ENCODE measurements around the gene CCL4L2.
"Not testable (repeated sequence)": the region's sequence is repeated elsewhere in the genome, so short reads cannot be mapped to it uniquely, and the experiment has no call there.

CCL4L2 gene

GRCh38 chr17:36204724-36205500 is 6.0 kb upstream of the CCL4L2 start:
- in situ Hi-C loops (cut with HindIII; ENCODE audit: low sequenced_read_pairs): loop anchor here (25.0 kb wide), 2 partner anchors 93 to 282 kb away; partner anchors contain the start of genes CCL4 and ZNHIT3
- no peak overlapping the region for H3K4me3 ChIP-seq (ENCODE audit: low read depth, low read length)
- no peak for TF ChIP-seq CTCF (IDR thresholded peaks at IDR 0.05; ENCODE audit: low read depth, low read length, missing control alignments)
- no peak for DNase-seq (ENCODE audit: low read depth)

GRCh38 chr17:36205637-36206485 is 5.0 kb upstream of the CCL4L2 start:
- in situ Hi-C loops (cut with HindIII; ENCODE audit: low sequenced_read_pairs): loop anchor here (25.0 kb wide), 2 partner anchors 94 to 281 kb away; partner anchors contain the start of genes CCL4 and ZNHIT3
- no peak for TF ChIP-seq CTCF (IDR thresholded peaks at IDR 0.05; ENCODE audit: low read depth, low read length, missing control alignments)
- no peak for DNase-seq (ENCODE audit: low read depth)

GRCh38 chr17:36206486-36206821 is 4.4 kb upstream of the CCL4L2 start:
- not testable (repeated sequence) for DNase-seq (ENCODE audit: low read depth); H3K4me3 ChIP-seq (ENCODE audit: low read depth, low read length)
- in situ Hi-C loops (cut with HindIII; ENCODE audit: low sequenced_read_pairs): loop anchor here (25.0 kb wide), 2 partner anchors 94 to 281 kb away; partner anchors contain the start of genes CCL4 and ZNHIT3

More at GRCh38 chr17:36205637-36206485, 5.0 kb upstream of the CCL4L2 start:
- H3K4me3 ChIP-seq (ENCODE audit: low read depth, low read length): no peak overlapping the region

- DNase-seq (ENCODE audit: low read depth); H3K4me3 ChIP-seq (ENCODE audit: low read depth, low read length): not testable (repeated sequence)
- in situ Hi-C loops (cut with HindIII; ENCODE audit: low sequenced_read_pairs): loop anchor here (25.0 kb wide), 2 partner anchors 95 to 280 kb away; partner anchors contain the start of genes CCL4 and ZNHIT3
These were observed 3.5 kb upstream of the CCL4L2 start for GRCh38 chr17:36207383-36207782.

GRCh38 chr17:36209575-36209974 is 1.3 kb upstream of the CCL4L2 start:
- no peak for TF ChIP-seq CTCF (IDR thresholded peaks at IDR 0.05; ENCODE audit: low read depth, low read length, missing control alignments)
- in situ Hi-C loops (cut with HindIII; ENCODE audit: low sequenced_read_pairs): loop anchor here (25.0 kb wide), 2 partner anchors 97 to 278 kb away; partner anchors contain the start of genes CCL4 and ZNHIT3
- no peak overlapping the region for H3K4me3 ChIP-seq (ENCODE audit: low read depth, low read length)
- no peak for DNase-seq (ENCODE audit: low read depth)

- H3K4me3 ChIP-seq (ENCODE audit: low read depth, low read length); DNase-seq (ENCODE audit: low read depth): not testable (repeated sequence)
- in situ Hi-C loops (cut with HindIII; ENCODE audit: low sequenced_read_pairs): loop anchor here (25.0 kb wide), 2 partner anchors 99 to 276 kb away; partner anchors contain the start of genes CCL4 and ZNHIT3
These were observed 815 bp downstream of the CCL4L2 start for GRCh38 chr17:36211484-36212271.

GRCh38 chr17:36212272-36212605 is 1.4 kb downstream of the CCL4L2 start:
- no peak for TF ChIP-seq CTCF (IDR thresholded peaks at IDR 0.05; ENCODE audit: low read depth, low read length, missing control alignments)
- H3K4me3 ChIP-seq (ENCODE audit: low read depth, low read length): no peak overlapping the region
- no peak for DNase-seq (ENCODE audit: low read depth)
- in situ Hi-C loops (cut with HindIII; ENCODE audit: low sequenced_read_pairs): loop anchor here (25.0 kb wide), 2 partner anchors 100 to 275 kb away; partner anchors contain the start of genes CCL4 and ZNHIT3
